Esophagus squamous epithelium (tissue), 4 donors: ENCODE results near the gene RIBC2.

Experiments
- CTCF ChIP-seq, 6 experiments: fragments of 450-650 bp in 4 of 6; fragments of 200-600 bp in 2 of 6; sonication (generic) in 2 of 6; IDR thresholded peaks; one replicate each; pipeline ENCODE4 v1.5.1; 2016 to 2019; ENCODE audit warnings: antibody characterized with exemption in 6 of 6, mild to moderate bottlenecking in 4 of 6, moderate library complexity in 4 of 6
- POLR2A ChIP-seq, 4 donors: fragments of 450-650 bp; IDR thresholded peaks; one replicate each; pipeline ENCODE4 v1.6.1; 2017; ENCODE audit warnings: antibody characterized with exemption in 4 of 4, mild to moderate bottlenecking in 4 of 4, moderate library complexity in 3 of 4

GRCh38 chr22:45455212-45455611, 41.7 kb downstream of the RIBC2 start:
- TF ChIP-seq CTCF (IDR thresholded peaks at IDR 0.05): no peak
- no peak for TF ChIP-seq POLR2A (IDR thresholded peaks at IDR 0.05)
